ENCODE data around the gene GTF2H4. TPM values are rescaled to one million over a fixed set of nuclear protein-coding genes. Genes with fewer than 3 reads are reported as not detected.

The GTF2H4 gene
- polyA plus RNA-seq, 1 donor = 45.4 TPM

GRCh38 chr6:30954631-30955366, 46.8 kb downstream of the GTF2H4 start:
- no peak for DNase-seq

- peak; percentile 62 for DNase-seq
Measured at GRCh38 chr6:30955367-30956042, 47.5 kb downstream of the GTF2H4 start.

GRCh38 chr6:30957716-30958115, 49.7 kb downstream of the GTF2H4 start:
- DNase-seq = no peak

- DNase-seq = no peak
Measured at GRCh38 chr6:30960907-30961673, 53.1 kb downstream of the GTF2H4 start.

GRCh38 chr6:30962716-30963115, 54.7 kb downstream of the GTF2H4 start:
- no peak for DNase-seq

GRCh38 chr6:30963641-30964040, 55.6 kb downstream of the GTF2H4 start:
- DNase-seq = no peak

Other genes with a start within 250 kb of the GTF2H4 start
- 56.9 TPM for gene DHX16, start 235.2 kb upstream of the GTF2H4 start, polyA plus RNA-seq (ENCODE audit: insufficient read length)
- gene PPP1R18, start 221.6 kb upstream of the GTF2H4 start, polyA plus RNA-seq (ENCODE audit: insufficient read length) = 36.9 TPM
- 38.1 TPM for gene NRM, start 217.2 kb upstream of the GTF2H4 start, polyA plus RNA-seq (ENCODE audit: insufficient read length)
- 53.0 TPM for gene MDC1, start 190.9 kb upstream of the GTF2H4 start, polyA plus RNA-seq (ENCODE audit: insufficient read length)
- gene TUBB, start 187.9 kb upstream of the GTF2H4 start, polyA plus RNA-seq (ENCODE audit: insufficient read length) = 1,353 TPM
- 136 TPM for gene FLOT1, start 165.5 kb upstream of the GTF2H4 start, polyA plus RNA-seq (ENCODE audit: insufficient read length)
- gene IER3, start 163.7 kb upstream of the GTF2H4 start, polyA plus RNA-seq (ENCODE audit: insufficient read length) = 15.2 TPM
- 167 TPM for gene DDR1, start 23.7 kb upstream of the GTF2H4 start, polyA plus RNA-seq (ENCODE audit: insufficient read length)
- gene VARS2, start 6.0 kb downstream of the GTF2H4 start, polyA plus RNA-seq (ENCODE audit: insufficient read length) = 52.6 TPM
- 0.76 TPM for gene SFTA2, start 24.0 kb downstream of the GTF2H4 start, polyA plus RNA-seq (ENCODE audit: insufficient read length)
- 0.10 TPM for gene MUCL3, start 32.8 kb downstream of the GTF2H4 start, polyA plus RNA-seq (ENCODE audit: insufficient read length)
- not detected for gene MUC21, start 75.5 kb downstream of the GTF2H4 start, polyA plus RNA-seq (ENCODE audit: insufficient read length)
- not detected for gene MUC22, start 102.3 kb downstream of the GTF2H4 start, polyA plus RNA-seq (ENCODE audit: insufficient read length)
- not detected for gene C6orf15, start 204.4 kb downstream of the GTF2H4 start, polyA plus RNA-seq (ENCODE audit: insufficient read length)
- 0.10 TPM for gene PSORS1C1, start 206.6 kb downstream of the GTF2H4 start, polyA plus RNA-seq (ENCODE audit: insufficient read length)
- not detected for gene CDSN, start 212.2 kb downstream of the GTF2H4 start, polyA plus RNA-seq (ENCODE audit: insufficient read length)
- gene PSORS1C2, start 230.9 kb downstream of the GTF2H4 start, polyA plus RNA-seq (ENCODE audit: insufficient read length) = 0.15 TPM
- 37.2 TPM for gene CCHCR1, start 249.6 kb downstream of the GTF2H4 start, polyA plus RNA-seq (ENCODE audit: insufficient read length)